NB4 (cell line): ENCODE measurements around the gene NTRK3.

Experiments
- POLR2A ChIP-seq: IDR thresholded peaks from 2 replicates; pipeline ENCODE4 v1.6.1; 2011; ENCODE audit warnings: mild to moderate bottlenecking; ENCODE audit not compliant: insufficient read length; ENCODE audit errors: extremely low read depth
- TF ChIP-seq, protein P1 (sequence below): IDR thresholded peaks from one replicate; pipeline ENCODE4 v1.5.1; 2012; ENCODE audit warnings: low read depth, low read length

DNA sequence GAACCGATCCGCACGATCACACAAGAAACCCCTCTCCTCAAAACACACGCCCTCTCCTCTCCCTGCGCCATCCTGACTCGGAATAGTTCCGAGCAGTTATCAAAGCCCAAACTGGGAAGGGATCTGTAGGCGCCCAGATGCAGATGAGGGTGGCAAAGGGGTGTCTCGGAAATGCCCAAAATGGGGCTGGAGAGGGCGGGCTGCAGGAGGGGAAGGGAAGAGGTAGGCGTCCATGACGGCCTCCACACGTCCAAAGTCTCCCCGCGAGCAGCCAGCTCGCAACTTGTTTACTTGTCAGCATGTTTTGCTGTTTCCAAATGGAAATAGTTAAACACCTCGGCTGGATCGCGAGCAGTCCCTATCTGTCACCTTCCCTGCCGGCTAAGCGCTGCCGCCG is 1.5 kb downstream of the NTRK3 start:
- TF ChIP-seq, protein P1, sequence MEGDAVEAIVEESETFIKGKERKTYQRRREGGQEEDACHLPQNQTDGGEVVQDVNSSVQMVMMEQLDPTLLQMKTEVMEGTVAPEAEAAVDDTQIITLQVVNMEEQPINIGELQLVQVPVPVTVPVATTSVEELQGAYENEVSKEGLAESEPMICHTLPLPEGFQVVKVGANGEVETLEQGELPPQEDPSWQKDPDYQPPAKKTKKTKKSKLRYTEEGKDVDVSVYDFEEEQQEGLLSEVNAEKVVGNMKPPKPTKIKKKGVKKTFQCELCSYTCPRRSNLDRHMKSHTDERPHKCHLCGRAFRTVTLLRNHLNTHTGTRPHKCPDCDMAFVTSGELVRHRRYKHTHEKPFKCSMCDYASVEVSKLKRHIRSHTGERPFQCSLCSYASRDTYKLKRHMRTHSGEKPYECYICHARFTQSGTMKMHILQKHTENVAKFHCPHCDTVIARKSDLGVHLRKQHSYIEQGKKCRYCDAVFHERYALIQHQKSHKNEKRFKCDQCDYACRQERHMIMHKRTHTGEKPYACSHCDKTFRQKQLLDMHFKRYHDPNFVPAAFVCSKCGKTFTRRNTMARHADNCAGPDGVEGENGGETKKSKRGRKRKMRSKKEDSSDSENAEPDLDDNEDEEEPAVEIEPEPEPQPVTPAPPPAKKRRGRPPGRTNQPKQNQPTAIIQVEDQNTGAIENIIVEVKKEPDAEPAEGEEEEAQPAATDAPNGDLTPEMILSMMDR: no peak
- no peak for TF ChIP-seq POLR2A
